B cell (primary cell): ENCODE measurements around the gene PTRH1. TPM values are rescaled to one million over a fixed set of nuclear protein-coding genes. Genes with fewer than 3 reads are reported as not detected.

Source experiments
- ATAC-seq: fragments of 200-7000 bp; cut with Tn5 transposase; one replicate; pipeline ENCODE4 v1.10.0; 2021; ENCODE audit warnings: low read depth, mild to moderate bottlenecking, moderate number of reproducible peaks, moderate library complexity
- CTCF ChIA-PET: fragments of 350-600 bp; sonication (Branson Sonifier 250); formaldehyde crosslinking; loops from one replicate; lab custom pipeline; 2021; ENCODE audit warnings: antibody characterized with exemption, inconsistent platforms; lab: Charles Lee
- POLR2A ChIA-PET: fragments of 350-600 bp; sonication (Branson Sonifier 250); formaldehyde crosslinking; loops from one replicate; lab custom pipeline; 2021; ENCODE audit warnings: antibody characterized with exemption; lab: Charles Lee
- DNase-seq: peaks from one replicate; pipeline ENCODE4 v3.0.0; 2013
- H2AFZ ChIP-seq: 2 replicates; pipeline ENCODE4 v1.6.1; 2012; ENCODE audit warnings: mild to moderate bottlenecking, low read depth, low read length; ENCODE audit not compliant: insufficient read depth, poor library complexity, severe bottlenecking
- H3K27ac ChIP-seq, 2 donors: 1 replicate in 1 of 2; 2 replicates in 1 of 2; pipeline ENCODE4 v1.5.1; 2012 to 2013; ENCODE audit warnings: low read length in 2 of 2, mild to moderate bottlenecking in 2 of 2, moderate library complexity in 1 of 2
- H3K27me3 ChIP-seq, 4 experiments: fragments of 200-600 bp in 1 of 4; sonication (generic) in 1 of 4; replicated peaks in 1 of 4; 1 replicate in 2 of 4; 2 replicates in 2 of 4; pipeline versions ENCODE4 v1.6.1 to v1.7.0; 2013 to 2016; ENCODE audit warnings: low read length in 3 of 4, mild to moderate bottlenecking in 2 of 4, mixed read lengths in 1 of 4, moderate library complexity in 1 of 4; ENCODE audit not compliant: insufficient read depth in 4 of 4, control insufficient read depth in 3 of 4; ENCODE audit errors: control extremely low read depth in 1 of 4
- H3K36me3 ChIP-seq, 2 experiments: replicated peaks in 1 of 2; 1 replicate in 1 of 2; 2 replicates in 1 of 2; pipeline versions ENCODE4 v1.6.1 to v1.7.1; 2013; ENCODE audit warnings: low read length in 1 of 2; ENCODE audit not compliant: insufficient read depth in 2 of 2, control insufficient read depth in 1 of 2; ENCODE audit errors: control extremely low read depth in 1 of 2, extremely low read depth in 1 of 2
- H3K4me1 ChIP-seq, 2 donors: fragments of 200-600 bp in 1 of 2; sonication (generic) in 1 of 2; 1 replicate in 1 of 2; 2 replicates in 1 of 2; pipeline versions ENCODE4 v1.5.1 to v1.6.1; 2013 to 2017; ENCODE audit warnings: low read length in 2 of 2; ENCODE audit not compliant: control insufficient read depth in 2 of 2, insufficient read depth in 2 of 2
- H3K4me2 ChIP-seq: replicated peaks from 2 replicates; pipeline ENCODE3; 2012; ENCODE audit warnings: mild to moderate bottlenecking, low read depth, low read length; ENCODE audit not compliant: poor library complexity, severe bottlenecking
- H3K4me3 ChIP-seq, 5 experiments: fragments of 200-600 bp in 1 of 5; sonication (generic) in 1 of 5; 1 replicate in 3 of 5; 2 replicates in 2 of 5; pipeline versions ENCODE4 v1.5.1 to v1.7.0; 2011 to 2016; ENCODE audit warnings: low read length in 4 of 5, mild to moderate bottlenecking in 4 of 5, low read depth in 2 of 5, control low read depth in 1 of 5, moderate library complexity in 1 of 5; ENCODE audit not compliant: insufficient read depth in 1 of 5; ENCODE audit errors: control extremely low read depth in 1 of 5, extremely low read depth in 1 of 5
- H3K79me2 ChIP-seq: fragments of 200-600 bp; sonication (generic); one replicate; pipeline ENCODE4 v1.6.0; 2016; ENCODE audit warnings: low read length; ENCODE audit not compliant: control insufficient read depth, insufficient read depth
- H3K9ac ChIP-seq: fragments of 200-600 bp; sonication (generic); 2 replicates; pipeline ENCODE4 v1.6.1; 2017; ENCODE audit warnings: mild to moderate bottlenecking, low read length, moderate library complexity
- H3K9me3 ChIP-seq, 3 donors: one replicate each; pipeline versions ENCODE4 v1.6.1 to v1.7.1; 2013; ENCODE audit warnings: low read length in 2 of 3; ENCODE audit not compliant: control insufficient read depth in 2 of 3, insufficient read depth in 1 of 3; ENCODE audit errors: control extremely low read depth in 1 of 3
- H4K20me1 ChIP-seq: 2 replicates; pipeline ENCODE4 v1.6.0; 2012; ENCODE audit warnings: mild to moderate bottlenecking, low read length; ENCODE audit not compliant: insufficient read depth, control insufficient read depth, poor library complexity, severe bottlenecking
- H3K27ac Mint-ChIP-seq: one replicate; pipeline ENCODE4 v1.8.0; 2021; ENCODE audit warnings: mixed read lengths
- H3K27me3 Mint-ChIP-seq: one replicate; pipeline ENCODE4 v1.8.0; 2021; ENCODE audit warnings: mixed read lengths
- H3K4me1 Mint-ChIP-seq: one replicate; pipeline ENCODE4 v1.8.0; 2021; ENCODE audit warnings: mixed read lengths
- H3K4me3 Mint-ChIP-seq: one replicate; pipeline ENCODE4 v1.8.0; 2021; ENCODE audit warnings: mixed read lengths
- H3K9me3 Mint-ChIP-seq: one replicate; pipeline ENCODE4 v1.8.0; 2022; ENCODE audit warnings: mixed read lengths; ENCODE audit not compliant: insufficient read depth
- EZH2 ChIP-seq: IDR thresholded peaks from 2 replicates; pipeline ENCODE4 v1.6.1; 2012; ENCODE audit warnings: borderline replicate concordance, low read depth, mild to moderate bottlenecking, moderate library complexity, low read length; ENCODE audit not compliant: insufficient read depth, poor library complexity, severe bottlenecking
- WGBS: methylation state at CpG from one replicate; pipeline ENCODE4 v1.1.5; 2013; ENCODE audit warnings: missing lambda C conversion rate; ENCODE audit not compliant: insufficient coverage; 5-methylcytosine and 5-hydroxymethylcytosine counted together
- intact Hi-C: fragments of 100-400 bp; cut with micrococcal nuclease; formaldehyde crosslinking; loops from one replicate; pipeline ENCODE4 v1.10.0; 2022
- polyA plus RNA-seq: library from polyadenylated mRNA; depleted of rRNA; stranded (reverse); fragments of >200 nt; gene quantifications from 2 replicates; pipeline ENCODE4 v1.2.3, GENCODE V29; 2012
- total RNA-seq, 2 donors: library from RNA; stranded (reverse); fragments of 120-200 nt in 1 of 2; gene quantifications; 1 replicate in 1 of 2; 2 replicates in 1 of 2; pipeline versions ENCODE4 v1.2.3 to v1.2.4, GENCODE V29; 2013 to 2022
- TF ChIP-seq, protein P1 (sequence below): fragments of 200-600 bp; IDR thresholded peaks from one replicate; pipeline ENCODE4 v1.8.0; 2022; ENCODE audit warnings: antibody characterized with exemption, mild to moderate bottlenecking

PTRH1 gene
- total and polyA plus RNA-seq, 2 donors (not counting 1 experiment from before 2014, with no cell fraction given) = 6.3 to 7.6 TPM

- no peak overlapping the region for H3K27ac Mint-ChIP-seq
- H3K27me3 ChIP-seq = no peaks in the 10 kb centered on the region
- no peak overlapping the region for H3K4me2 ChIP-seq
- no peaks in the 10 kb centered on the region for H3K79me2 ChIP-seq
- H3K9me3 ChIP-seq = no peaks in the 10 kb centered on the region
- H4K20me1 ChIP-seq = no peaks in the 10 kb centered on the region
- peaks cover 5% of the 10 kb centered on the region for H3K4me1 Mint-ChIP-seq
- no peaks in the 10 kb centered on the region for H3K27me3 Mint-ChIP-seq
- 77% methylated on average over 5 of the region's 5 CpGs for WGBS
- no peak for ATAC-seq
- TF ChIP-seq EZH2 = no peak
- TF ChIP-seq, protein P1, sequence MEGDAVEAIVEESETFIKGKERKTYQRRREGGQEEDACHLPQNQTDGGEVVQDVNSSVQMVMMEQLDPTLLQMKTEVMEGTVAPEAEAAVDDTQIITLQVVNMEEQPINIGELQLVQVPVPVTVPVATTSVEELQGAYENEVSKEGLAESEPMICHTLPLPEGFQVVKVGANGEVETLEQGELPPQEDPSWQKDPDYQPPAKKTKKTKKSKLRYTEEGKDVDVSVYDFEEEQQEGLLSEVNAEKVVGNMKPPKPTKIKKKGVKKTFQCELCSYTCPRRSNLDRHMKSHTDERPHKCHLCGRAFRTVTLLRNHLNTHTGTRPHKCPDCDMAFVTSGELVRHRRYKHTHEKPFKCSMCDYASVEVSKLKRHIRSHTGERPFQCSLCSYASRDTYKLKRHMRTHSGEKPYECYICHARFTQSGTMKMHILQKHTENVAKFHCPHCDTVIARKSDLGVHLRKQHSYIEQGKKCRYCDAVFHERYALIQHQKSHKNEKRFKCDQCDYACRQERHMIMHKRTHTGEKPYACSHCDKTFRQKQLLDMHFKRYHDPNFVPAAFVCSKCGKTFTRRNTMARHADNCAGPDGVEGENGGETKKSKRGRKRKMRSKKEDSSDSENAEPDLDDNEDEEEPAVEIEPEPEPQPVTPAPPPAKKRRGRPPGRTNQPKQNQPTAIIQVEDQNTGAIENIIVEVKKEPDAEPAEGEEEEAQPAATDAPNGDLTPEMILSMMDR = no peak
- H3K9me3 Mint-ChIP-seq = no peaks in the 10 kb centered on the region
- H3K36me3 ChIP-seq = no peaks in the 10 kb centered on the region
- H3K4me3 Mint-ChIP-seq = no peak overlapping the region
- no peak overlapping the region for H3K4me3 ChIP-seq
- no peak overlapping the region for H3K27ac ChIP-seq
- no peak overlapping the region for H2AFZ ChIP-seq
- intact Hi-C loops = no loop called here
- DNase-seq = no peak
- ChIA-PET POLR2A (no interaction called here), CTCF (no interaction called here)
- H3K4me1 ChIP-seq = no peaks in the 10 kb centered on the region
- H3K9ac ChIP-seq = no peak overlapping the region
Measured at GRCh38 chr9:127723444-127723843, 8.0 kb upstream of the PTRH1 start.

DNA sequence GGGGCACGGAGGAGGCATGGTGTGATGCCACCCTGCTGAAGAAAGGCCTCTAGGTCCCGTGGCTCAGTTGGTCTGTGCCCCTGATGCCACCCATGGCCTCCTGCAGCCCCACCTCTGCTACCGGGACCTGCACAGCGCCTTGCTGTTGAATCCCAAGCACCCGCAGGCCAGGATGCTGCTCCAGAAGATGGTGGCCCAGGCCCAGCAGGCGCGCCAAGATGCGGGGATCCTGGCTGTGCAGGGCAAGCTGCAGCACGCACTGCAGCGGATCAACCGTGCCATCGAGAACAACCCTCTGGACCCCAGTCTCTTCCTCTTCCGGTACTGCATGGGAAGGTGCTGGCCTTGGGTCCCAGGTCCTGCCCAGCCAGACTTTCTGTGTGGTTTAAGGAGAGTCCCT is 7.5 kb upstream of the PTRH1 start:
- Histone ChIP-seq H3K27ac (no peak overlapping the region), H3K36me3 (no peaks in the 10 kb centered on the region), H4K20me1 (no peaks in the 10 kb centered on the region), H3K4me1 (no peaks in the 10 kb centered on the region), H3K4me2 (no peak overlapping the region), H2AFZ (no peak overlapping the region), H3K79me2 (no peaks in the 10 kb centered on the region), H3K9me3 (no peaks in the 10 kb centered on the region), H3K4me3 (no peak overlapping the region), H3K9ac (no peak overlapping the region), H3K27me3 (no peaks in the 10 kb centered on the region)
- peaks cover 5% of the 10 kb centered on the region for H3K4me1 Mint-ChIP-seq
- ChIA-PET POLR2A (no interaction called here), CTCF (no interaction called here)
- DNase-seq = no peak
- ATAC-seq = no peak
- 88% methylated on average over 12 of the region's 13 CpGs for WGBS
- H3K27me3 Mint-ChIP-seq = no peaks in the 10 kb centered on the region
- no peak overlapping the region for H3K4me3 Mint-ChIP-seq
- H3K27ac Mint-ChIP-seq = no peak overlapping the region
- TF ChIP-seq, protein P1 = no peak
- no peak for TF ChIP-seq EZH2
- no peaks in the 10 kb centered on the region for H3K9me3 Mint-ChIP-seq
- intact Hi-C loops = no loop called here
